Stomach (tissue), 9 donors: ENCODE data around the gene RETREG2. TPM values are rescaled to one million over a fixed set of nuclear protein-coding genes. Genes with fewer than 3 reads are reported as not detected.
A peak's percentile ranks its signal among the peaks of the same experiment; 100 is the strongest.

ENCODE experiments used
- DNase-seq, 2 donors: peaks; one replicate each; pipeline versions ENCODE4 v3.0.0 to v3.0.0-alpha.2; 2013 to 2019
- H3K27ac ChIP-seq, 5 donors: fragments of 200-600 bp in 4 of 5; sonication (generic) in 4 of 5; one replicate each; pipeline ENCODE4 v1.5.1; 2013 to 2019; ENCODE audit warnings: mild to moderate bottlenecking in 1 of 5, moderate library complexity in 1 of 5
- H3K27me3 ChIP-seq, 3 donors: fragments of 200-600 bp; sonication (generic); one replicate each; pipeline ENCODE4 v1.5.1; 2017 to 2019; ENCODE audit warnings: mixed run types in 1 of 3
- H3K36me3 ChIP-seq, 4 donors: fragments of 200-600 bp; sonication (generic); 1 replicate in 3 of 4; 2 replicates in 1 of 4; pipeline ENCODE4 v1.5.1; 2016 to 2019
- H3K4me1 ChIP-seq, 4 donors: fragments of 200-600 bp; sonication (generic); one replicate each; pipeline ENCODE4 v1.5.1; 2016 to 2019
- H3K4me3 ChIP-seq, 4 donors: fragments of 200-600 bp; sonication (generic) in 3 of 4; one replicate each; pipeline ENCODE4 v1.5.1; 2016 to 2019; ENCODE audit warnings: mild to moderate bottlenecking in 1 of 4
- H3K9me3 ChIP-seq, 4 donors: fragments of 200-600 bp; sonication (generic); one replicate each; pipeline ENCODE4 v1.5.1; 2016 to 2019
- EP300 ChIP-seq: sonication (generic); formaldehyde crosslinking; IDR thresholded peaks from one replicate; pipeline ENCODE4 v1.6.1; 2017; ENCODE audit warnings: antibody characterized with exemption
- POLR2A ChIP-seq, 4 donors: fragments of 450-650 bp; IDR thresholded peaks; one replicate each; pipeline ENCODE4 v1.6.1; 2016; ENCODE audit warnings: antibody characterized with exemption in 4 of 4, control low read depth in 2 of 4, mild to moderate bottlenecking in 1 of 4, moderate library complexity in 1 of 4
- POLR2AphosphoS5 ChIP-seq, 3 donors: sonication (generic); formaldehyde crosslinking; IDR thresholded peaks; one replicate each; pipeline ENCODE4 v1.6.1; 2016; ENCODE audit warnings: antibody characterized with exemption in 3 of 3
- WGBS, 5 donors: extraction: QIAGEN DNeasy Blood & Tissue Kit in 3 of 5; methylation state at CpG; one replicate each; pipeline versions ENCODE4 v1.1.5 to v1.1.7; 2013 to 2018; 5-methylcytosine and 5-hydroxymethylcytosine counted together
- intact Hi-C: fragments of 100-400 bp; cut with DNase I; formaldehyde crosslinking; loops from one replicate; pipeline ENCODE4 v1.15.1; 2023; ENCODE audit warnings: low total_unique reads
- polyA plus RNA-seq, 3 donors: library from polyadenylated mRNA; stranded (reverse); fragments of 200-250 nt; gene quantifications; one replicate each; pipeline ENCODE4 v1.2.3, GENCODE V29; 2013
- total RNA-seq, 5 donors: library from RNA; depleted of rRNA; stranded (reverse); fragments of >200 nt; gene quantifications; one replicate each; pipeline versions ENCODE4 v1.1.0 to v1.2.3, GENCODE V29; 2014 to 2016
- TF ChIP-seq, protein P1 (sequence below), 7 experiments: fragments of 450-650 bp in 4 of 7; fragments of 200-600 bp in 3 of 7; sonication (generic) in 3 of 7; IDR thresholded peaks; one replicate each; pipeline ENCODE4 v1.5.1; 2016 to 2019; ENCODE audit warnings: antibody characterized with exemption in 7 of 7, control low read depth in 2 of 7, mild to moderate bottlenecking in 1 of 7
- donor health status: healthy with polysubstance abuse.
- donor health status: Bipolar disorder and iron deficiency.
- donor health status: healthy.

RETREG2 gene
- total and polyA plus RNA-seq, 8 donors, result 23.9 to 97.3 (median 43.0) TPM

DNA sequence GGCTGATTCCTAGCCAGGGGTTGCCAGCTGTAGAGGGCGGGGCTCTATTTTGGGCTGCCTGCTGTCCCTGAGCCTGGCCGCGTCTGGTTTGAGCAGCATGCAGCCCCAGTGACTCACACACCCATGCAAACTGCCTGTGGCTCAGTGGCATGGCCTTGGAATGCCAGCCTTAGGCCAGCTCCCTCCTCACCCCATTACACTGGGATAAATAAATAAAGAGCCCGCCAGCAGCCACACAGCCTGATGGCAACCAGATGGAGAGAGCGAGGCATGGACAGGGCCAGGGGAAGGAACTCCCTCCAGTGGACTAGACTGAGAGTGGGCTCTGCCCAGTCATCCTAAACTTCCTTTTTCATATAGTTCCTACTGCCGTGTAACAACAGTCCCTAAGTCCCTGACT lies 35.7 kb upstream of the RETREG2 start:
- Histone ChIP-seq H3K27ac (no peak overlapping the region), H3K4me3 (no peak overlapping the region), H3K36me3 (peaks cover 29 to 98% (median 89%) of the 10 kb centered on the region in 4 donors), H3K4me1 (no peaks in the 10 kb centered on the region), H3K9me3 (no peaks in the 10 kb centered on the region), H3K27me3 (no peaks in the 10 kb centered on the region)
- no peak for DNase-seq
- WGBS, 5 donors, result 80 to 94% (median 86%) methylated on average over 5 to 6 of the region's 6 CpGs
- intact Hi-C loops, result no loop called here
- TF ChIP-seq POLR2A (IDR thresholded peaks at IDR 0.05), result no peak
- TF ChIP-seq POLR2AphosphoS5 (IDR thresholded peaks at IDR 0.05), result no peak
- no peak for TF ChIP-seq EP300
- TF ChIP-seq, protein P1, sequence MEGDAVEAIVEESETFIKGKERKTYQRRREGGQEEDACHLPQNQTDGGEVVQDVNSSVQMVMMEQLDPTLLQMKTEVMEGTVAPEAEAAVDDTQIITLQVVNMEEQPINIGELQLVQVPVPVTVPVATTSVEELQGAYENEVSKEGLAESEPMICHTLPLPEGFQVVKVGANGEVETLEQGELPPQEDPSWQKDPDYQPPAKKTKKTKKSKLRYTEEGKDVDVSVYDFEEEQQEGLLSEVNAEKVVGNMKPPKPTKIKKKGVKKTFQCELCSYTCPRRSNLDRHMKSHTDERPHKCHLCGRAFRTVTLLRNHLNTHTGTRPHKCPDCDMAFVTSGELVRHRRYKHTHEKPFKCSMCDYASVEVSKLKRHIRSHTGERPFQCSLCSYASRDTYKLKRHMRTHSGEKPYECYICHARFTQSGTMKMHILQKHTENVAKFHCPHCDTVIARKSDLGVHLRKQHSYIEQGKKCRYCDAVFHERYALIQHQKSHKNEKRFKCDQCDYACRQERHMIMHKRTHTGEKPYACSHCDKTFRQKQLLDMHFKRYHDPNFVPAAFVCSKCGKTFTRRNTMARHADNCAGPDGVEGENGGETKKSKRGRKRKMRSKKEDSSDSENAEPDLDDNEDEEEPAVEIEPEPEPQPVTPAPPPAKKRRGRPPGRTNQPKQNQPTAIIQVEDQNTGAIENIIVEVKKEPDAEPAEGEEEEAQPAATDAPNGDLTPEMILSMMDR (IDR thresholded peaks at IDR 0.05), result no peak

DNA sequence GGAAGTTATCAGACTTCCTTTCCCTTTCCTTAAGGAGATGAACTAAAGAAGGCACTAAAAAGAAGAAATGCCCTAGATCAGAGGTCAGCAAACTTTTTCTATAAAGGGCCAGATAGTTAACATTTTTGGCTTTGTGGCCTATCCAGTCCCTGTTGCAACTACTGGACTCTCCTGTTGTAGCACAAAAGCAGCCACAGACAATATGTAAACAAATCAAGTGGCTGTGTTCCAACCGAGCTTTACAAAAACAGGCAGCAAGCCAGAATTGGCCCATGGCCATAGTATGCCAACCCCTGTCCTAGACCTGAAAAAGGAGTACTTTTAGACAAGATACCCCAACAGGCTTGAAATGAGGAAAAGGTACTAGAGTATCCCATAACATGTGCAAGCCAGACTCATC lies 28.4 kb upstream of the RETREG2 start:
- no peak for TF ChIP-seq POLR2A (IDR thresholded peaks at IDR 0.05)
- no peak for TF ChIP-seq EP300
- TF ChIP-seq, protein P1 (IDR thresholded peaks at IDR 0.05), result no peak
- TF ChIP-seq POLR2AphosphoS5 (IDR thresholded peaks at IDR 0.05), result no peak

DNA sequence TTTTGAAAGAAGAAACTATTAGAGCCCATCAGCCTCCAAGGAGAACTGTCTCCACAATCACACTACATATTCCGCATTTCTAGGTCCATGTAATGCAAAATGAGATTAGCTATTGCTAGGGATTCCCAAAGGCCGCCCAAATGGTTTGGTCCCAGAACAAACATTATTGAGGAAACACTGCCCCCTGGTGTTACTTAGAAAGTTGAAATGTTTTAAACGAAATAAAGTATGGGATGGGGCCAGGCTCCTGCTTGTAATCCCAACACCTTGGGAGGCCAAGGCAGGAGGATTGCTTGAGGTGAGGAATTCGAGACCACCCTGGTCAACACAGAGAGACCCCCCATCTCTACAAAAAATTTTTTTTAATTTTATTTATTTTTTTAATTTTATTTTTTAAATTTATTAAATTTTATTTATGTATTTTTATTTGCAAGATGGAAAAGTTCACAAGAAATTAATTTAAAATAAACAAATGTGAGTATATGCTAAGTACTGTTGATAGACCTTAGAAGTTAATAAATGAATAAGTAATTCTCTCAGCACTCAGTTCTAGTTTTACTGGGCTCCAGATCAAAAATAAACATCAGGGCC lies 22.9 kb upstream of the RETREG2 start:
- Histone ChIP-seq H3K4me3 (no peak overlapping the region), H3K9me3 (no peaks in the 10 kb centered on the region), H3K27me3 (no peaks in the 10 kb centered on the region), H3K36me3 (peaks cover 12 to 56% (median 49%) of the 10 kb centered on the region in 4 donors), H3K4me1 (peaks cover 4 to 13% (median 8%) of the 10 kb centered on the region in 4 donors), H3K27ac (no peak overlapping the region)
- WGBS, 5 donors, result 3 to 11% (median 4%) methylated on average over 4 of the region's 4 CpGs
- TF ChIP-seq POLR2AphosphoS5 (IDR thresholded peaks at IDR 0.05), result peak in 1 of 3 donors; percentile 20
- TF ChIP-seq, protein P1 (IDR thresholded peaks at IDR 0.05), result peak in 5 of 7 experiments; percentile 17 to 71 (median 63)
- no peak for TF ChIP-seq POLR2A (IDR thresholded peaks at IDR 0.05)
- peak; percentile 35 to 90 for DNase-seq
- intact Hi-C loops, result loop anchor here (5.0 to 10.0 kb wide), 2 partner anchors 98 to 130 kb away; no protein-coding TSS in a partner anchor

More for the DNA sequence above, 28.4 kb upstream of the RETREG2 start:
- H3K27ac ChIP-seq, result peak overlapping the region in 1 of 5 donors; percentile 12
- 0 to 18% (median 12%) methylated on average over 1 of the region's 1 CpG for WGBS, 5 donors
- peak; percentile 20 to 47 for DNase-seq
- H3K36me3 ChIP-seq, result peaks cover 16 to 72% (median 66%) of the 10 kb centered on the region in 4 donors
- no peak overlapping the region for H3K4me3 ChIP-seq
- peaks cover 8 to 15% (median 11%) of the 10 kb centered on the region in 4 donors for H3K4me1 ChIP-seq
- H3K27me3 ChIP-seq, result no peaks in the 10 kb centered on the region
- intact Hi-C loops, result loop anchor here (10.0 kb wide), 1 partner anchor 125 kb away; no protein-coding TSS in a partner anchor
- no peaks in the 10 kb centered on the region for H3K9me3 ChIP-seq

DNA sequence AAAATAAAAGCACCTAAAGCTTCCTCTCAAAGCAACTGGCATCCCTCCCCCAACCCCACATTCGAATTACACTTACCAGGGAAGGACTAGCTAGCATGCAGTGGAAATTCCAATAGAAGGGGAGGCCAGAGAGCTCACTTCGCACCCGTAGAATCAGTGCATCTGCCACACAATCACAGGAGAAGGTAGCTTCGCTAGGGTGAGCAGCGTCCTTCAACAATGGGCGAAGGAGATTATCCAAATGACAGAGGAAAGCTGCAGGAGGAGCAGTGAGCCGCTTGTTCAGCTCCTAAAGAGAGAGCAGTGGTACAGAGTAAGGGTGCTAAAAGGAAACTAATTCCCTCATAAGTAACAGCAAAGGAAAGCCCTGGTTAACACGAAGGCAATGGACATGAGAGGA lies 20.7 kb upstream of the RETREG2 start:
- Histone ChIP-seq H3K9me3 (no peaks in the 10 kb centered on the region), H3K4me3 (no peak overlapping the region), H3K4me1 (peaks cover 4 to 19% (median 16%) of the 10 kb centered on the region in 4 donors), H3K27ac (no peak overlapping the region), H3K36me3 (peaks cover 12 to 47% (median 42%) of the 10 kb centered on the region in 4 donors), H3K27me3 (no peaks in the 10 kb centered on the region)
- intact Hi-C loops, result loop anchor here (5.0 to 10.0 kb wide), 2 partner anchors 100 to 133 kb away; no protein-coding TSS in a partner anchor
- TF ChIP-seq, protein P1 (IDR thresholded peaks at IDR 0.05), result no peak
- TF ChIP-seq POLR2A (IDR thresholded peaks at IDR 0.05) (no peak), EP300 (no peak), POLR2AphosphoS5 (IDR thresholded peaks at IDR 0.05) (no peak)
- DNase-seq, result no peak
- WGBS, 5 donors, result 85 to 94% (median 87%) methylated on average over 8 of the region's 8 CpGs
